Measurements from ENCODE around the gene KRT3.

KRT3 gene

GRCh38 chr12:52836491-52837412 lies 40.8 kb upstream of the KRT3 start:
- no peak for DNase-seq (ENCODE audit: low read depth)
- no peak overlapping the region for H3K4me3 ChIP-seq (ENCODE audit: low read length)

GRCh38 chr12:52836042-52836466 lies 40.1 kb upstream of the KRT3 start:
- H3K4me3 ChIP-seq (ENCODE audit: low read length), result no peak overlapping the region
- DNase-seq (ENCODE audit: low read depth), result peak; percentile 39
- TF ChIP-seq, protein P1, sequence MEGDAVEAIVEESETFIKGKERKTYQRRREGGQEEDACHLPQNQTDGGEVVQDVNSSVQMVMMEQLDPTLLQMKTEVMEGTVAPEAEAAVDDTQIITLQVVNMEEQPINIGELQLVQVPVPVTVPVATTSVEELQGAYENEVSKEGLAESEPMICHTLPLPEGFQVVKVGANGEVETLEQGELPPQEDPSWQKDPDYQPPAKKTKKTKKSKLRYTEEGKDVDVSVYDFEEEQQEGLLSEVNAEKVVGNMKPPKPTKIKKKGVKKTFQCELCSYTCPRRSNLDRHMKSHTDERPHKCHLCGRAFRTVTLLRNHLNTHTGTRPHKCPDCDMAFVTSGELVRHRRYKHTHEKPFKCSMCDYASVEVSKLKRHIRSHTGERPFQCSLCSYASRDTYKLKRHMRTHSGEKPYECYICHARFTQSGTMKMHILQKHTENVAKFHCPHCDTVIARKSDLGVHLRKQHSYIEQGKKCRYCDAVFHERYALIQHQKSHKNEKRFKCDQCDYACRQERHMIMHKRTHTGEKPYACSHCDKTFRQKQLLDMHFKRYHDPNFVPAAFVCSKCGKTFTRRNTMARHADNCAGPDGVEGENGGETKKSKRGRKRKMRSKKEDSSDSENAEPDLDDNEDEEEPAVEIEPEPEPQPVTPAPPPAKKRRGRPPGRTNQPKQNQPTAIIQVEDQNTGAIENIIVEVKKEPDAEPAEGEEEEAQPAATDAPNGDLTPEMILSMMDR (conservative IDR thresholded peaks at IDR 0.05; ENCODE audit: low read length), result no peak

More at GRCh38 chr12:52836491-52837412, 40.8 kb upstream of the KRT3 start:
- TF ChIP-seq, protein P1 (conservative IDR thresholded peaks at IDR 0.05; ENCODE audit: low read length), result no peak

DNA sequence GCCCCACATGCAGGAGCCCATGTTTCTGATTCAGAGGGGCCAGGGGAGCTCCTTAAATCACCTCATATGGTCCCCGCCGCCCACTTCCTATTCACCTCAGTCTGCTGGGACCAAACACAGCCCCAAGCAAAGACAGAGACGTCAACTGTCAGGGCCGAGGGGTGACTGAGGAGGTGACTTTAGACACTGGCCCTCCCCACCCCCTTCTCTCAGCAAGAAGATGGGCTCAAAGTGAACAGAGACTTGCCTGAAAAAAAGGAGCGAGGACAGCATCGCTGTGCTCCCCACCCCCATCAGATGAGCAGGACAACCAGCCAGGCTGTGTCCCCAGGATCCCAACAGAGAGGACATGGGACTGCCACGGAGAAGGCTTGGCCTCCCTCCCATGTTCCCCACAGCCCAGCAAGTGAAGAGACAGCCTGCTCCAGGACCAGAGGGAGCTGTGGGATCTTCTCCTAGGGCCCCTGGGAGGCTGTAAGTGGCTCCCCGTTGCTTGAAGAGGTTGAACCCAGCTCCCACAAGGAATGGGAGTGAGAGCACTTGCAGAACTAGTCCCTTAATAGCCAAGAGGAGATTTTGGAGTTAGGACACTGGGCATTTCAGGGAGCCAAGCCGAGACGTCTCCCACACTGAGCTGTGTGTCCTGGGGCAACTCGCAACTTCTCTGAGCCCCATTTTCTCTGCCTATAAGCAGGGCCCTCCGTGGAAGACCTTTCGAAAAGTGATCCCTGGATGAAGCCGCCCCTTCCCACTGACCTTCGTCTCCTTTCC lies 39.5 kb upstream of the KRT3 start:
- no peak for DNase-seq (ENCODE audit: low read depth)
- TF ChIP-seq, protein P1 (conservative IDR thresholded peaks at IDR 0.05; ENCODE audit: low read length), result no peak
- H3K4me3 ChIP-seq (ENCODE audit: low read length), result no peak overlapping the region

DNA sequence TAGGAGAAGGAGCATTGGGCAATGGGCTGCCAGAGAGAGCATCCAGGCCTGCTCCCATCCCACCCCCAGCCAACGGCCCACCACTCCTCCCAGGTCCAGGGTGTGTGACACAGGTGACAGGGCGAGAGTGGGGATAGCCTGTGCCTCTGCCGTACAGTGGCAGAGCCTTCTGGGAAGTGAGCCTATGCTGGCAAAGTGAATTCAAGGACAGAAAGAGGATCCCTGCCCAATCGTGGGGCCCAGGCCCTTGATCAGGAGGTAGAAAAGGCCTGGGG lies 38.7 kb upstream of the KRT3 start:
- TF ChIP-seq, protein P1 (conservative IDR thresholded peaks at IDR 0.05; ENCODE audit: low read length), result no peak
- DNase-seq (ENCODE audit: low read depth), result no peak
- H3K4me3 ChIP-seq (ENCODE audit: low read length), result no peak overlapping the region

DNA sequence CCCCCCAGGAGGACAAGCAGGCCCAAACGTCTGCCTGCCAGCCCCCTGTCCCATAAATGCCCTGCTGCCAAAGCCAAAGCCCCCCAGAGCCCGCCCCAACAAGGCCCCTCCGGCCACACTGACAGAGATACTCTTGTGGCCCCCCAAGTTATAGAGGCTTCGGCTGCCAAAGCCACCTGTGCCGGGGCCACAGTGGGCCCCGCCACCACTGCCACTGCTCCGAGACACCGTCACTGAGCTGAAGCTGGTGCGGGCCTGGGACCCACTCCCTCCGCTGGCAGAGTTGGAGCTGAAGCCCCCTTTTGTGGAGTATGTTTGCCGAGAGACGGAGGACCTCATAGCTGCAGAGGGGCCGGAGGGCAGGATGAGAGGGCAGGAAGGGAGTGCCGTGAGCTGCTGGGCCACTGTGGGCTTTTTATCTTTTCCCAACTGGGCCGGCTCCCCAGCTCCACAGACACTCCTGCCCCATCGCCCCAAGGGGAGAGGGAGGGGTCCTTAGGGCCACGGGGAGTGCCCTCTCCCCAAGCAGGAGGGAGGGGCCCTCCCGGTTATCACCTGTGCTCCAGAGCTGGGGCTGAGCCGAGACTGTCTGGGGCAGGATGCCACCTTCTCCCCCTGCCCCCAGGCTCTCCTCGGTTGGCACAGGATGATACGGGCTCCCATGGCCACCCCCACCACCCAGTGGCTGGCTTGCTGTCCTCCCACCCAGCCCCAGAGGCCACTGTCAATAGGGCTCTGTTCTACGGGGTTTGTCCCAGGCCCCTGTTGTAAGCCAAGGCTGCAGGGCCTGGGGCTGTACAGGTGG lies 38.2 kb upstream of the KRT3 start, which contains the start of gene KRT79:
KRT79 (minus strand) TSS at position 390 of the 805 bp plus-strand sequence; CDS start at position 339, 51 bp downstream.
- no peak within 1 kb of the TSS for H3K4me3 ChIP-seq (ENCODE audit: low read length)

More for the DNA sequence above, 38.2 kb upstream of the KRT3 start, which contains the start of gene KRT79:
- TF ChIP-seq, protein P1 (conservative IDR thresholded peaks at IDR 0.05; ENCODE audit: low read length), result no peak
- no peak for DNase-seq (ENCODE audit: low read depth)
